Measurements from ENCODE around the gene ADPRHL1.

The ADPRHL1 gene

DNA sequence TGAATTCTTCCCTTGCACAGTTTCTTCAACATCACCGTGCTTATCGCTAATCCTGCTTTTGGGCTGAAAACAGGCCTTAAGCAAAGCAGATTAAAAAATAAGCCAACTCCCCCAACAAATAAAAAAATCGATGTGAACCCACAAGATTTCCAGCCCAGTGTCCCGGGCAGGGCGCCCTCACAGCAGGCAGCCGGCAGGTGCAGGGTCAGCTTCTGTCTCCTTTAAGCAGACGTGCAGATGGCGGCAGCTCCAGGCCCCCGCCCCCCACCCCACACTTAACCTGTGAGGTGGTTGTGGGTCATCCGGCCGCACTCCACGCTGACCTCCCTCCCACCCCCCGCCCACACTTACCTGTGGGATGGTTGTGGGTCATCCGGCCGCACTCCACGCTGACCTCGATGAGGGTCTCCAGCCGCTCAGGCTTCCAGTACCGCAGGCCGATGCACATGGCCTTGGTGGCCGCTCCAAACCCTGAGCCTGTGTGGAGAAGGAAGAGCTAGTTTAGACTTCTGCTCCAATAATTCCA is 19.8 kb downstream of the ADPRHL1 start:
- Histone ChIP-seq H3K9ac (no peak overlapping the region), H3K79me2 (ENCODE audit: insufficient read depth, low read depth) (no peaks in the 10 kb centered on the region), H2AFZ (ENCODE audit: low read depth) (no peak overlapping the region), H4K20me1 (ENCODE audit: insufficient read depth) (no peaks in the 10 kb centered on the region), H3K27ac (no peak overlapping the region), H3K36me3 (ENCODE audit: insufficient read depth) (no peaks in the 10 kb centered on the region), H3K4me2 (no peak overlapping the region), H3K27me3 (ENCODE audit: insufficient read depth, low read depth) (no peaks in the 10 kb centered on the region), H3K4me3 (IDR thresholded peaks at IDR 0.05; ENCODE audit: insufficient read depth, low read depth, low read length) (no peak overlapping the region), H3K4me1 (ENCODE audit: low read depth, poor library complexity, severe bottlenecking) (no peaks in the 10 kb centered on the region)
- TF ChIP-seq, protein P1, sequence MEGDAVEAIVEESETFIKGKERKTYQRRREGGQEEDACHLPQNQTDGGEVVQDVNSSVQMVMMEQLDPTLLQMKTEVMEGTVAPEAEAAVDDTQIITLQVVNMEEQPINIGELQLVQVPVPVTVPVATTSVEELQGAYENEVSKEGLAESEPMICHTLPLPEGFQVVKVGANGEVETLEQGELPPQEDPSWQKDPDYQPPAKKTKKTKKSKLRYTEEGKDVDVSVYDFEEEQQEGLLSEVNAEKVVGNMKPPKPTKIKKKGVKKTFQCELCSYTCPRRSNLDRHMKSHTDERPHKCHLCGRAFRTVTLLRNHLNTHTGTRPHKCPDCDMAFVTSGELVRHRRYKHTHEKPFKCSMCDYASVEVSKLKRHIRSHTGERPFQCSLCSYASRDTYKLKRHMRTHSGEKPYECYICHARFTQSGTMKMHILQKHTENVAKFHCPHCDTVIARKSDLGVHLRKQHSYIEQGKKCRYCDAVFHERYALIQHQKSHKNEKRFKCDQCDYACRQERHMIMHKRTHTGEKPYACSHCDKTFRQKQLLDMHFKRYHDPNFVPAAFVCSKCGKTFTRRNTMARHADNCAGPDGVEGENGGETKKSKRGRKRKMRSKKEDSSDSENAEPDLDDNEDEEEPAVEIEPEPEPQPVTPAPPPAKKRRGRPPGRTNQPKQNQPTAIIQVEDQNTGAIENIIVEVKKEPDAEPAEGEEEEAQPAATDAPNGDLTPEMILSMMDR (conservative IDR thresholded peaks at IDR 0.05; ENCODE audit: low read depth, low read length): no peak

DNA sequence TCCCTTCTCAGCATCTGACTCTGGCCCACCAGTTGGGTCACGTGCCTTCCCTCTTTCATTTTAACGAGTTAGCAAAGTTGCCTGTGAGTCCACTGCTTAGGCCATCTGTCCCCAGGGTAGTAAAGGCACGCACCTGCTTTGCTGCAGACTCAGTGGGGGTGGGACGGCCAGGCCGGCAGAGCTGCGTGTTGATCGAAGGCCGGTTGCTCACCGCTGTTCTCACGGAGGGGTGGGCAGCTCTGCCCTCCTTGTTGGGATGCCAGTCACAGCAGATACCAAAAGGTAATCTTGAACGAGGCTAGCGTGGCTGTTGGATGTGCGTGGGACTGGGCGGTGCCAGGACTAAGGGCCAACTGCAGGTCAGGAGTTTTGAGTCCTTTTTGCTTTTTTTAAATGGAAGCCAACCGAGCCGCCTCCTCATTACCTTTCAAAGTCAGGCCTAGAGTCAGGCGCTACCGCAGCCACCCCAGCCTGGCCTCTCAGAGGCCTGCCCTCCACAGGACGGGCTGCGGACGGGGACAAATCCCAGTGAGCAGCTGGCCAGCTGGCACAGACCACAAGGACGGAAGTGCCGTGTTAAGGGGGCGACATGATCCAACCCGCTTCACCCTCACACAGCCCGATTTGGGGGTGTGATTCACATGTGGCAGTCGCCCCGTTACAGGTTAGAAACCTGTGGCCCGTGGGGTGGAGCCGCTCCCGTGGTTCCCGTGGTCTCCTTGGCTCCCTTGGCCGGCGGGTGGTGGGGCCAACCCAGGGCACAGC is 20.6 kb downstream of the ADPRHL1 start:
- H2AFZ ChIP-seq (ENCODE audit: low read depth): no peak overlapping the region
- H3K4me1 ChIP-seq (ENCODE audit: low read depth, poor library complexity, severe bottlenecking): no peaks in the 10 kb centered on the region
- no peaks in the 10 kb centered on the region for H3K79me2 ChIP-seq (ENCODE audit: insufficient read depth, low read depth)
- no peaks in the 10 kb centered on the region for H3K27me3 ChIP-seq (ENCODE audit: insufficient read depth, low read depth)
- no peak overlapping the region for H3K4me3 ChIP-seq (IDR thresholded peaks at IDR 0.05; ENCODE audit: insufficient read depth, low read depth, low read length)
- H3K4me2 ChIP-seq: no peak overlapping the region
- H3K9ac ChIP-seq: no peak overlapping the region
- H3K27ac ChIP-seq: no peak overlapping the region
- TF ChIP-seq, protein P1 (conservative IDR thresholded peaks at IDR 0.05; ENCODE audit: low read depth, low read length): no peak
- H4K20me1 ChIP-seq (ENCODE audit: insufficient read depth): no peaks in the 10 kb centered on the region
- no peaks in the 10 kb centered on the region for H3K36me3 ChIP-seq (ENCODE audit: insufficient read depth)

DNA sequence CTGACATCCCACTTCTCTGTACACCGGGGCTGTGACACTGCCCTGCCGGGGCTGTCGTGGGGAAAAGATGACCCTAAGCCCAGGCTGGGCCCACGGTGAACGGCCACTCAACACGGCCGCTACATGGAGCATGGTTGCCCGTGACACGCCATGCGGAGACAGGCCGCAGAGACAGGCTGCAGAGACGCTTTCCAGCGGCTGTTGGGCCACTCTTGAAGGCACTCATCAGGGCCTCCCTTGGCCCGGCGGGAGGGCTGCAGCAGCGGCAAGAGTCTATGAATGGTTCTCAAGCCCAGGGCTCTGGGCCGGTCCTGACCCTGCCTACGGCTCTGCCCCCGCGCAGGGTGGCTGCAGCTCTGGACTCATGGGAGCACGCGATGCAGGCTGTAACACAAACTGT is 22.1 kb downstream of the ADPRHL1 start:
- Histone ChIP-seq H2AFZ (ENCODE audit: low read depth) (no peak overlapping the region), H3K4me1 (ENCODE audit: low read depth, poor library complexity, severe bottlenecking) (peaks cover 12% of the 10 kb centered on the region), H4K20me1 (ENCODE audit: insufficient read depth) (no peaks in the 10 kb centered on the region), H3K4me3 (IDR thresholded peaks at IDR 0.05; ENCODE audit: insufficient read depth, low read depth, low read length) (no peak overlapping the region), H3K79me2 (ENCODE audit: insufficient read depth, low read depth) (no peaks in the 10 kb centered on the region), H3K27ac (no peak overlapping the region), H3K27me3 (ENCODE audit: insufficient read depth, low read depth) (no peaks in the 10 kb centered on the region), H3K9ac (no peak overlapping the region), H3K4me2 (no peak overlapping the region), H3K36me3 (ENCODE audit: insufficient read depth) (no peaks in the 10 kb centered on the region)
- TF ChIP-seq, protein P1 (conservative IDR thresholded peaks at IDR 0.05; ENCODE audit: low read depth, low read length): no peak

GRCh38 chr13:113430378-113431110 is 22.7 kb downstream of the ADPRHL1 start:
- no peak overlapping the region for H3K27ac ChIP-seq
- no peaks in the 10 kb centered on the region for H3K36me3 ChIP-seq (ENCODE audit: insufficient read depth)
- TF ChIP-seq, protein P1 (conservative IDR thresholded peaks at IDR 0.05; ENCODE audit: low read depth, low read length): no peak
- no peaks in the 10 kb centered on the region for H3K79me2 ChIP-seq (ENCODE audit: insufficient read depth, low read depth)
- no peak overlapping the region for H2AFZ ChIP-seq (ENCODE audit: low read depth)
- peaks cover 17% of the 10 kb centered on the region for H3K4me1 ChIP-seq (ENCODE audit: low read depth, poor library complexity, severe bottlenecking)
- H3K27me3 ChIP-seq (ENCODE audit: insufficient read depth, low read depth): no peaks in the 10 kb centered on the region
- no peak overlapping the region for H3K9ac ChIP-seq
- H3K4me3 ChIP-seq (IDR thresholded peaks at IDR 0.05; ENCODE audit: insufficient read depth, low read depth, low read length): no peak overlapping the region
- H4K20me1 ChIP-seq (ENCODE audit: insufficient read depth): no peaks in the 10 kb centered on the region
- no peak overlapping the region for H3K4me2 ChIP-seq

Measured in KMS-11 (cell line).